GM19467 (cell line): Measurements from ENCODE around the gene NES.

Experiments
- ATAC-seq: cut with Tn5 transposase; IDR thresholded peaks from one replicate; pipeline ENCODE4 v1.9.1; 2021; ENCODE audit warnings: mild to moderate bottlenecking, moderate library complexity; ENCODE audit not compliant: unreplicated experiment

Gene NES

GRCh38 chr1:156684227-156684782 lies 7.1 kb upstream of the NES start:
- ATAC-seq, result no peak

- ATAC-seq, result no peak
Measured at GRCh38 chr1:156682166-156682890, 5.1 kb upstream of the NES start.

- no peak for ATAC-seq
Measured at GRCh38 chr1:156681196-156681960, 4.2 kb upstream of the NES start.

GRCh38 chr1:156680056-156680455 lies 2.8 kb upstream of the NES start:
- ATAC-seq, result no peak

GRCh38 chr1:156677616-156678596 lies 699 bp upstream of the NES start:
- ATAC-seq, result no peak

GRCh38 chr1:156676114-156676819 lies 940 bp downstream of the NES start:
- ATAC-seq, result no peak

GRCh38 chr1:156675210-156676113 lies 1.7 kb downstream of the NES start:
- ATAC-seq, result no peak

- ATAC-seq, result no peak
Measured at GRCh38 chr1:156673387-156674121, 3.7 kb downstream of the NES start.

GRCh38 chr1:156671804-156672203 lies 5.4 kb downstream of the NES start:
- no peak for ATAC-seq

GRCh38 chr1:156670791-156671190 lies 6.4 kb downstream of the NES start:
- ATAC-seq, result no peak

- no peak for ATAC-seq
Measured at GRCh38 chr1:156670359-156670758, 6.8 kb downstream of the NES start.

GRCh38 chr1:156669794-156670193 lies 7.4 kb downstream of the NES start:
- no peak for ATAC-seq

GRCh38 chr1:156668801-156669637 lies 8.2 kb downstream of the NES start:
- no peak for ATAC-seq

GRCh38 chr1:156667968-156668709 lies 9.1 kb downstream of the NES start:
- no peak for ATAC-seq

GRCh38 chr1:156667610-156667967 lies 9.6 kb downstream of the NES start:
- ATAC-seq, result no peak

GRCh38 chr1:156666862-156667609 lies 10.2 kb downstream of the NES start:
- no peak for ATAC-seq
